IPS-20b (cell line): ENCODE measurements around the gene SCN8A.
"Not testable (repeated sequence)": the region's sequence is repeated elsewhere in the genome, so short reads cannot be mapped to it uniquely, and the experiment has no call there.

Experiments used
- H3K27ac ChIP-seq: one replicate; pipeline ENCODE4 v1.5.1; 2013; ENCODE audit warnings: low read length
- H3K27me3 ChIP-seq: 2 replicates; pipeline ENCODE4 v1.6.1; 2013; ENCODE audit warnings: mild to moderate bottlenecking, low read length, inconsistent platforms; ENCODE audit not compliant: insufficient read depth
- H3K36me3 ChIP-seq: 2 replicates; pipeline ENCODE4 v1.6.1; 2013; ENCODE audit warnings: low read depth, mild to moderate bottlenecking, inconsistent platforms, low read length, moderate library complexity; ENCODE audit not compliant: insufficient read depth
- H3K4me1 ChIP-seq: 2 replicates; pipeline ENCODE4 v1.6.1; 2013; ENCODE audit warnings: mild to moderate bottlenecking, control low read depth, inconsistent platforms, low read length, moderate library complexity; ENCODE audit not compliant: insufficient read depth
- H3K4me3 ChIP-seq: 2 replicates; pipeline ENCODE4 v1.5.1; 2013; ENCODE audit warnings: mild to moderate bottlenecking, low read length, inconsistent platforms
- H3K9ac ChIP-seq: 2 replicates; pipeline ENCODE4 v1.6.1; 2013; ENCODE audit warnings: low read depth, mild to moderate bottlenecking, inconsistent platforms, low read length, moderate library complexity
- H3K9me3 ChIP-seq: 2 replicates; pipeline ENCODE4 v1.6.1; 2013; ENCODE audit warnings: mild to moderate bottlenecking, low read depth, low read length, inconsistent platforms; ENCODE audit not compliant: insufficient read depth

SCN8A gene

DNA sequence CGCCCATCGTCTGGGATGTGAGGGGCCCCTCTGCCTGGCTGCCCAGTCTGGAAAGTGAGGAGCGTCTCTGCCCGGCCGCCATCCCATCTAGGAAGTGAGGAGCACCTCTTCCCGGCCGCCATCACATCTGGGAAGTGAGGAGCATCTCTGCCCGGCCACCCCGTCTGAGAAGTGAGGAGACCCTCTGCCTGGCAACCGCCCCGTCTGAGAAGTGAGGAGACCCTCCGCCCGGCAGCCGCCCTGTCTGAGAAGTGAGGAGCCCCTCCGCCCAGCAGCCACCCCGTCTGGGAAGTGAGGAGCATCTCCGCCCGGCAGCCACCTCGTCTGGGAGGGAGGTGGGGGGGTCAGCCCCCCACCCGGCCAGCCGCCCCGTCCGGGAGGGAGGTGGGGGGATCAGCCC, 53.7 kb downstream of the SCN8A start:
- H3K9me3 ChIP-seq, H3K27ac ChIP-seq, H3K27me3 ChIP-seq, H3K4me1 ChIP-seq, H3K9ac ChIP-seq, H3K36me3 ChIP-seq, H3K4me3 ChIP-seq: not testable (repeated sequence)

- H3K9me3 ChIP-seq = peaks cover 8% of the 10 kb centered on the region
- H3K36me3 ChIP-seq = no peaks in the 10 kb centered on the region
- H3K4me1 ChIP-seq = no peaks in the 10 kb centered on the region
These were observed 54.9 kb downstream of the SCN8A start for GRCh38 chr12:51645961-51646360.

GRCh38 chr12:51647647-51648046, 56.6 kb downstream of the SCN8A start:
- H3K4me3 ChIP-seq = no peak overlapping the region
- no peak overlapping the region for H3K9ac ChIP-seq
- no peaks in the 10 kb centered on the region for H3K36me3 ChIP-seq
- H3K4me1 ChIP-seq = no peaks in the 10 kb centered on the region
- peaks cover 8% of the 10 kb centered on the region for H3K9me3 ChIP-seq
- no peaks in the 10 kb centered on the region for H3K27me3 ChIP-seq
- no peak overlapping the region for H3K27ac ChIP-seq

More at GRCh38 chr12:51645961-51646360, 54.9 kb downstream of the SCN8A start:
- no peak overlapping the region for H3K27ac ChIP-seq
- H3K27me3 ChIP-seq = no peaks in the 10 kb centered on the region
- H3K4me3 ChIP-seq = no peak overlapping the region
- no peak overlapping the region for H3K9ac ChIP-seq

DNA sequence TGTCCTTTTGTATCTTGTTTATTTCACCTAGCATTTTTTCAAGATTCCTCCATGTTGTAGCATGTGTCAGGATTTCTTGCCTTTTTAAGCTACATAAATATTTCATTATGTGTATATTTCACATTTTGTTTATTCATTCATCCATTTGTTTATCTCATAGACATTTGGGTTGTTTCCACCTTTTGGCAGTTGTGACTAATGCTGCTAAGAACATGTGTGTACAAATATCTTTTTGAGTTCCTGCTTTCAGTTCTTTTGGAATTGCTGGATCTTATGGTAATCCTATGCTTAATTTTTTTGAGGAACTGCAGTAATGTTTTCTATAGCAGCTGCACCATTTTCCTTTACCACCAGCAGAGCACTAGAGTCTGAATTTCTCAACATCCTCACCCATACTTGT, 62.4 kb downstream of the SCN8A start:
- H3K36me3 ChIP-seq = no peaks in the 10 kb centered on the region
- H3K9ac ChIP-seq = no peak overlapping the region
- H3K27ac ChIP-seq = no peak overlapping the region
- H3K4me3 ChIP-seq = no peak overlapping the region
- H3K9me3 ChIP-seq = no peaks in the 10 kb centered on the region; the same call in 1 of the 2 replicates
- no peaks in the 10 kb centered on the region for H3K4me1 ChIP-seq
- H3K27me3 ChIP-seq = no peaks in the 10 kb centered on the region

GRCh38 chr12:51661199-51661598, 70.2 kb downstream of the SCN8A start:
- Histone ChIP-seq H3K36me3 (peaks cover 19% of the 10 kb centered on the region), H3K4me3 (no peak overlapping the region), H3K9me3 (no peaks in the 10 kb centered on the region), H3K9ac (no peak overlapping the region), H3K27me3 (no peaks in the 10 kb centered on the region), H3K4me1 (peaks cover 10% of the 10 kb centered on the region), H3K27ac (no peak overlapping the region)

DNA sequence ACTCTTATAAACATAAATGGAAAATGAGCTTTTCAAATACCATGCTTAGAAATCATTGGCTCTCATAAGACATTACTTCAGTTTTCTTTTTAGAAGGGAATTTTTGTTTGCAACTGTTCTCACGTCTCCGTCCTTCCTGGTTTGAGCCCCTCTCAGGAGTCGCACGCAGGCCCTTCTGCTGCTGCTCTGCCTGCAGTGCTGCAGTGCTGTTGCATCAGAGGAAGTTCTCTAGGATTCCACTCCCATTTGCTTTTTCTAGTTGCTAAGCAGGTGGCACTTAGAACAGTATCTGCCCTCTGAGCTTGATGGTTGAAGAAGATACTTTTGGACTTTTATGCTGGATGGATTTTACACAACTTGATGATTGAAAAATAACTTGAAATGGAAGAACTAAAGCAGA, 70.8 kb downstream of the SCN8A start:
- Histone ChIP-seq H3K4me3 (no peak overlapping the region), H3K9me3 (no peaks in the 10 kb centered on the region), H3K36me3 (peaks cover 19% of the 10 kb centered on the region), H3K4me1 (peaks cover 16% of the 10 kb centered on the region), H3K27ac (no peak overlapping the region), H3K9ac (no peak overlapping the region), H3K27me3 (no peaks in the 10 kb centered on the region)

DNA sequence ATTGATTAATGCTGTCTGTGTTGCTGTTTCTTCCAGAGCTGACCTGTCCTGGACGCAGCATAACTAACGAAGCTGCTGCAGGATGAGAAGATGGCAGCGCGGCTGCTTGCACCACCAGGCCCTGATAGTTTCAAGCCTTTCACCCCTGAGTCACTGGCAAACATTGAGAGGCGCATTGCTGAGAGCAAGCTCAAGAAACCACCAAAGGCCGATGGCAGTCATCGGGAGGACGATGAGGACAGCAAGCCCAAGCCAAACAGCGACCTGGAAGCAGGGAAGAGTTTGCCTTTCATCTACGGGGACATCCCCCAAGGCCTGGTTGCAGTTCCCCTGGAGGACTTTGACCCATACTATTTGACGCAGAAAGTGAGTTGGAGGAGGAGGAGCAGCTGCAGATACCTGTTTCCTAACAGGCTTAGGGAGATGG, 71.7 kb downstream of the SCN8A start:
- H3K27ac ChIP-seq = no peak overlapping the region
- peaks cover 19% of the 10 kb centered on the region for H3K36me3 ChIP-seq
- H3K27me3 ChIP-seq = no peaks in the 10 kb centered on the region
- no peaks in the 10 kb centered on the region for H3K9me3 ChIP-seq
- H3K9ac ChIP-seq = no peak overlapping the region
- H3K4me3 ChIP-seq = no peak overlapping the region
- H3K4me1 ChIP-seq = peaks cover 24% of the 10 kb centered on the region

DNA sequence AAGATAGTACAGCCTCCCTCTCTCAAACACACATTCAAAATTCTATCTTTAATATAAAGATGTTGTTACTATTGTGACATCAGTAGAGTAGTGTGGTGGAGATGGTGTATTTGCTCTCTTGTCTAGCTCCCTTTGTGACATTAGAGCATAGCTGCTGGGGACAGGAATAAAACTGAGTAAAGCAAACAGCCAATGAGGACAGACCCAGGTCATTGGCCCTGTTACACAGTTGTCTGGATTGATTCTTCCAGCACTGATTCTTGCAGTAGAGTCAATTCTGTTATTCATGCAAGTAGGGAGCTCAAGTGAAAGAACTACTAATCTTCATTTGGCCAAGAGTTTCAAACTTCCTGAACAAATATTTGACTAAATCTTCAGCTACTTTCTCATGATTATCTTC, 72.4 kb downstream of the SCN8A start:
- no peak overlapping the region for H3K27ac ChIP-seq
- no peaks in the 10 kb centered on the region for H3K9me3 ChIP-seq
- H3K4me3 ChIP-seq = no peak overlapping the region
- no peak overlapping the region for H3K9ac ChIP-seq
- H3K27me3 ChIP-seq = no peaks in the 10 kb centered on the region
- peaks cover 19% of the 10 kb centered on the region for H3K36me3 ChIP-seq
- H3K4me1 ChIP-seq = peaks cover 24% of the 10 kb centered on the region

DNA sequence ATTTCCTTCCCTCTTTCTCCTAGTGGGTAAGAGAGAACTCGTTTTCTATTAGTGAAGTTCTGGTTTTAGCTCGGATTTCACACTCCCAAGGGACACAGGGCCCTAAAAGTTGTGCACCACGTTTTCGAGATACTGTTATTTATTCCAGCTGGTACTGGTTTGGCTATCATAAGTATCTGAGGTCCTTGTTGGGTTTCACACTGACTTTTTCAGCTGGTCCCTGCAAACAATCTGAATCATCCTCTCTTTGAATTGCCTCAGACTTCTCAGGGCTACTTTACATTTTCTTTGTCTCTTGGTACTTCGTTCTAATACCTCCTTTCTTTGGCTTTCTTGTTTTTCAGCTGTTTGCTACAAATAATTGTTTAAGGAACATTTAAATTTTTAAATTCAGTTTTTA, 75.7 kb downstream of the SCN8A start:
- Histone ChIP-seq H3K9me3 (no peaks in the 10 kb centered on the region), H3K4me3 (no peak overlapping the region), H3K4me1 (peaks cover 24% of the 10 kb centered on the region; the same call in 1 of the 2 replicates), H3K36me3 (peaks cover 19% of the 10 kb centered on the region), H3K27ac (peak overlapping the region; percentile 95), H3K9ac (peak overlapping the region; percentile 14; the same call in 1 of the 2 replicates), H3K27me3 (no peaks in the 10 kb centered on the region)

- Histone ChIP-seq H3K9ac (peak overlapping the region; percentile 38; the same call in 1 of the 2 replicates), H3K4me1 (peaks cover 24% of the 10 kb centered on the region; the same call in 1 of the 2 replicates), H3K36me3 (peaks cover 19% of the 10 kb centered on the region), H3K9me3 (no peaks in the 10 kb centered on the region), H3K27ac (no peak overlapping the region), H3K4me3 (no peak overlapping the region), H3K27me3 (no peaks in the 10 kb centered on the region)
These were observed 76.2 kb downstream of the SCN8A start for GRCh38 chr12:51667269-51667668.

GRCh38 chr12:51669271-51669670, 78.2 kb downstream of the SCN8A start:
- Histone ChIP-seq H3K27me3 (no peaks in the 10 kb centered on the region), H3K4me1 (peaks cover 24% of the 10 kb centered on the region; the same call in 1 of the 2 replicates), H3K27ac (no peak overlapping the region), H3K36me3 (peaks cover 8% of the 10 kb centered on the region; the same call in 1 of the 2 replicates), H3K4me3 (no peak overlapping the region), H3K9me3 (no peaks in the 10 kb centered on the region), H3K9ac (no peak overlapping the region)

- Histone ChIP-seq H3K4me1 (peaks cover 24% of the 10 kb centered on the region; the same call in 1 of the 2 replicates), H3K27me3 (no peaks in the 10 kb centered on the region), H3K9ac (no peak overlapping the region), H3K27ac (no peak overlapping the region), H3K36me3 (peaks cover 5% of the 10 kb centered on the region; the same call in 1 of the 2 replicates), H3K9me3 (no peaks in the 10 kb centered on the region), H3K4me3 (no peak overlapping the region)
These were observed 79.0 kb downstream of the SCN8A start for GRCh38 chr12:51669996-51670395.
